Upper lobe of left lung (tissue), 4 donors: ENCODE measurements around the gene LIPM.

Experiments used
- CTCF ChIP-seq, 6 experiments: fragments of 450-650 bp in 4 of 6; fragments of 200-600 bp in 2 of 6; sonication (generic) in 2 of 6; IDR thresholded peaks; one replicate each; pipeline ENCODE4 v1.5.1; 2016 to 2019; ENCODE audit warnings: antibody characterized with exemption in 6 of 6
- EP300 ChIP-seq, 4 donors: sonication (generic); formaldehyde crosslinking; IDR thresholded peaks; one replicate each; pipeline ENCODE4 v1.5.1; 2017; ENCODE audit warnings: antibody characterized with exemption in 4 of 4, control low read depth in 2 of 4
- POLR2A ChIP-seq, 4 donors: fragments of 450-650 bp; IDR thresholded peaks; one replicate each; pipeline ENCODE4 v1.5.1; 2016 to 2017; ENCODE audit warnings: antibody characterized with exemption in 4 of 4, mild to moderate bottlenecking in 2 of 4
- POLR2AphosphoS5 ChIP-seq, 2 donors: sonication (generic); formaldehyde crosslinking; IDR thresholded peaks; one replicate each; pipeline ENCODE4 v1.5.1; 2017; ENCODE audit warnings: antibody characterized with exemption in 2 of 2

GRCh38 chr10:88852327-88852726 is 49.8 kb downstream of the LIPM start:
- TF ChIP-seq CTCF (IDR thresholded peaks at IDR 0.05) (no peak), EP300 (IDR thresholded peaks at IDR 0.05) (no peak), POLR2A (IDR thresholded peaks at IDR 0.05) (no peak), POLR2AphosphoS5 (IDR thresholded peaks at IDR 0.05) (no peak)
